Measurements from ENCODE around the gene PHACTR4. TPM values are rescaled to one million over a fixed set of nuclear protein-coding genes. Genes with fewer than 3 reads are reported as not detected.
A peak's percentile ranks its signal among the peaks of the same experiment; 100 is the strongest.

PHACTR4 gene
- total and polyA plus RNA-seq, 9 of the 15 experiments (the other 6 are each of a cell fraction or from before 2014, with no cell fraction given): 6.4 to 43.6 (median 14.2) TPM

GRCh38 chr1:28341591-28341990 lies 27.9 kb upstream of the PHACTR4 start (continued):
- TF ChIP-seq RERE (CRISPR knock-in tag; IDR thresholded peaks at IDR 0.05; ENCODE audit: borderline replicate concordance): no peak
- no peak for TF ChIP-seq ZNF12 (CRISPR knock-in tag; IDR thresholded peaks at IDR 0.05)
- peak; percentile 49; the same call in 1 of the 2 replicates for TF ChIP-seq ZEB2 (IDR thresholded peaks at IDR 0.05)
- no peak for TF ChIP-seq ZSCAN29 (IDR thresholded peaks at IDR 0.05)
- TF ChIP-seq ZNF644 (tag; IDR thresholded peaks at IDR 0.05; ENCODE audit: low read depth): no peak
- TF ChIP-seq FUS (optimal IDR thresholded peaks at IDR 0.05; ENCODE audit: low read depth, low read length): no peak
- TF ChIP-seq RBM22 (IDR thresholded peaks at IDR 0.05; ENCODE audit: low read depth, low read length, poor library complexity, severe bottlenecking): no peak
- TF ChIP-seq HOMEZ (CRISPR knock-in tag; IDR thresholded peaks at IDR 0.05): no peak
- TF ChIP-seq STAG1 (CRISPR knock-in tag; IDR thresholded peaks at IDR 0.05; ENCODE audit: borderline replicate concordance): no peak
- no peak for TF ChIP-seq CTBP1 (IDR thresholded peaks at IDR 0.05; ENCODE audit: borderline replicate concordance)
- TF ChIP-seq PTBP1 (IDR thresholded peaks at IDR 0.05; ENCODE audit: low read depth, low read length): no peak
- no peak for TF ChIP-seq SRSF9 (IDR thresholded peaks at IDR 0.05; ENCODE audit: borderline replicate concordance, low read depth, low read length)
- TF ChIP-seq SREBF2 (CRISPR knock-in tag; IDR thresholded peaks at IDR 0.05): no peak
- no peak for TF ChIP-seq ZNF316 (IDR thresholded peaks at IDR 0.05)
- TF ChIP-seq ATF1 (CRISPR knock-in tag; IDR thresholded peaks at IDR 0.05): no peak
- TF ChIP-seq ATF1 (tag; IDR thresholded peaks at IDR 0.05): no peak
- TF ChIP-seq POLR3A (IDR thresholded peaks at IDR 0.05; ENCODE audit: borderline replicate concordance, extremely low read depth, insufficient read depth, insufficient read length): no peak
- TF ChIP-seq FIP1L1 (IDR thresholded peaks at IDR 0.05; ENCODE audit: low read depth, low read length, poor library complexity, severe bottlenecking): no peak
- 0 out of 2 replicates have a peak, but pooled peaks have one; percentile 20 for TF ChIP-seq JUN (IDR thresholded peaks at IDR 0.05; ENCODE audit: borderline replicate concordance, low read depth, low read length)
- TF ChIP-seq JUN (CRISPR knock-in tag; IDR thresholded peaks at IDR 0.05; ENCODE audit: borderline replicate concordance): no peak
- no peak for TF ChIP-seq ZFP30 (CRISPR knock-in tag; IDR thresholded peaks at IDR 0.05; ENCODE audit: borderline replicate concordance)
- TF ChIP-seq SMARCB1 (IDR thresholded peaks at IDR 0.05; ENCODE audit: insufficient read length, low read depth): no peak
- TF ChIP-seq PML (IDR thresholded peaks at IDR 0.05; ENCODE audit: low read length): no peak

Data from K562 (cell line).